RWPE2 (cell line): ENCODE data around the gene HHAT.

Source experiments
- ATAC-seq: fragments of 200-7000 bp; cut with Tn5 transposase; 3 replicates; pipeline ENCODE4 v1.9.1; 2021; ENCODE audit warnings: low read depth
- DNase-seq: peaks from one replicate; pipeline ENCODE4 v3.0.0-alpha.2; 2020; ENCODE audit warnings: low spot score
- H3K27ac ChIP-seq: fragments of 450-650 bp; 2 replicates; pipeline ENCODE4 v1.5.1; 2017; ENCODE audit warnings: mild to moderate bottlenecking; ENCODE audit not compliant: poor library complexity, severe bottlenecking
- H3K27me3 ChIP-seq: fragments of 250-450 bp; sonication (Bioruptor Pico); 2 replicates; pipeline ENCODE4 v1.5.1; 2021; ENCODE audit warnings: mild to moderate bottlenecking, moderate library complexity; ENCODE audit not compliant: insufficient read depth, poor library complexity, severe bottlenecking
- H3K36me3 ChIP-seq: fragments of 250-450 bp; sonication (Bioruptor Pico); 2 replicates; pipeline ENCODE4 v1.5.1; 2020; ENCODE audit warnings: low read depth, mild to moderate bottlenecking, moderate library complexity
- H3K4me1 ChIP-seq: fragments of 250-450 bp; sonication (Bioruptor Pico); 2 replicates; pipeline ENCODE4 v1.5.1; 2021; ENCODE audit warnings: mild to moderate bottlenecking, moderate library complexity; ENCODE audit not compliant: insufficient read depth, poor library complexity, severe bottlenecking
- H3K4me3 ChIP-seq: fragments of 250-450 bp; sonication (Bioruptor Pico); 2 replicates; pipeline ENCODE4 v1.5.1; 2021; ENCODE audit warnings: mild to moderate bottlenecking, moderate library complexity; ENCODE audit not compliant: severe bottlenecking
- H3K9me3 ChIP-seq: fragments of 250-450 bp; sonication (Bioruptor Pico); 2 replicates; pipeline ENCODE4 v1.5.1; 2021; ENCODE audit warnings: mild to moderate bottlenecking, moderate library complexity; ENCODE audit not compliant: severe bottlenecking
- CTCF ChIP-seq: fragments of 450-650 bp; IDR thresholded peaks from one replicate; pipeline ENCODE4 v1.5.1; 2017; ENCODE audit warnings: mild to moderate bottlenecking, moderate library complexity; ENCODE audit not compliant: poor library complexity, severe bottlenecking

Gene HHAT

DNA sequence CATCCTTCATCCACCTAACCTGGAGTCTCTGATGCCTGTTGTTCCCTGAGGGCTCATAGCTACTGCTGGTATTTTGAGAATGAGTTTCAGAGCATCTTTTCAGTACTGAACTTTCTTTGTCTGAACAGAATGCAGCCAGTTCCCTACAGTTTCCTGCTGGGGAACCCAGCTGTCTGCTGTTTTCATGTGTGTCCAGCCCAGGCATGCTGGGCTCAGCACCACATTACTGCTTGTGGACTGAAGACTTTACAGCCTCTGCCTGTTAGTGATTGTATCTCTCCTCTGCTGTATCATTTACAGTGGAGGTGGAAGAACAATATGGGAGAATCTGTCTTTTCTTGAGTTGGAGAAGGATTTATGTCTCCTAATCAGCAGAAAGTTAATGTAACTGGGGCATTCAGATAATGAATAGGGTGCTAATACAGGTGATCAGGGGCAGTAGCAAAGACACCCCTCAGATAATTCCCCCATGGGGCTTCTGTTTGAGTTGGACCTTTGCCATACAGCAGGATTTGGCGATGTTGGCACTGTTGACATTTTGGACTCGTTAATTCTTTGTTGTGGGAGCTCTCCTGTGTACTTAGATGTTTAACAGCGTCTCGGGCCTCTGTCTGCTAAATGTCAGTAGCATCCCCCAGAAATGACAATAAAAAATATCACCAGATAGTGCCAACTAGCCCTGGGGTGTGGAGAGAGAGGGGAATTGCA, 207.7 kb downstream of the HHAT start:
- no peak for ATAC-seq
- TF ChIP-seq CTCF, result no peak
- Histone ChIP-seq H3K9me3 (no peaks in the 10 kb centered on the region), H3K27me3 (no peaks in the 10 kb centered on the region), H3K36me3 (no peaks in the 10 kb centered on the region), H3K4me1 (no peaks in the 10 kb centered on the region), H3K4me3 (no peak overlapping the region), H3K27ac (no peak overlapping the region)
- no peak for DNase-seq

DNA sequence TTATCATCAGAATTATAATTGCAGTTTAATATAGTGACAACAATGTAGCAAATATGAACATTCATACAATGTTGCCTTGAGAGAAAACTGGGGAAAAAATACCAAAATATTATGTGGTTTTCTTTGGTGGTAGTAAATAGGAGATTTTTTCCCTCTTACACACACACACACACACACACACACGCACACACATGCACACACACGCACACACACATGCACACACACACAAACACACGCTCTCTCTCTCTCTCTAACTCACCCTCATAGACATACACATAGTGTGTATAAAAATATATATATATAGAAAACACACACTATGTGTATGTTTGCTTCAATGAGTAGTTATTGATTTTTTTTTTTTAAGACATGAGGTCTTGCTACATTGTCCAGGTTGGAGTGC, 211.6 kb downstream of the HHAT start:
- ATAC-seq, result no peak
- no peak for TF ChIP-seq CTCF

DNA sequence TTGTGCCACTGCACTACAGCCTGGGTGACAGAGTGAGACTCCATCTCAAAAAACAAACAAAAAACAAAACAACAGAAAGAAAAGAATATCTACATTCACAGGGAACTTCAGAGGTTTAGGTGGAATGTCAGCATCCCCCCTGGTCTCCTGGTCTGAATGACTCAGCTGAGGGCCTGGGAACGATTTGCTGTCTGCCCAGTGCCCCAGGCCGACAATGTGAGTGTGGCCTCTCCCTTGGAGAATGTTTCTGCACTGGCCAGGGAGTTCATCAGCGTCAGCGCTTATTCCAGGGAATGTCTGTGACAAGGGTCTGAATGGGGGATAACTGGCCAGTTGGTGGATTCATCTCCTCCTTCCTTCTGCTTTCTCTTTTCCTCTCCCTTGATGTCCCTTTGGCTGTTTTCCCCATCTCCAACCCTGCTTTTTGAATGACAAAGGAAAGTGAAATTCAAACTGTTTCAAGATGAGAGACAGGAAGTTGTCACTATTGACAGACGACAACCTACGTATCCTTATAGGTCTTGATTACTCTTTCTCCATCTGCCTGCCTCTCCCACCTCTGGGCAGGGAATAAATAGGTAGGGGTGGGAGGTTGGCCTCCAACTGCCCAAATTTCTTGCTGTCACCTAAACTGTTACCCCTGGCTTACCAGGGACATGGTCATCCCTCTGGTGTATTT, 213.1 kb downstream of the HHAT start:
- no peak for ATAC-seq
- Histone ChIP-seq H3K4me3 (no peak overlapping the region), H3K27me3 (no peaks in the 10 kb centered on the region), H3K9me3 (no peaks in the 10 kb centered on the region), H3K36me3 (no peaks in the 10 kb centered on the region), H3K4me1 (no peaks in the 10 kb centered on the region), H3K27ac (no peak overlapping the region)
- DNase-seq, result no peak
- no peak for TF ChIP-seq CTCF

More for the DNA sequence above, 211.6 kb downstream of the HHAT start:
- Histone ChIP-seq H3K27ac (no peak overlapping the region), H3K9me3 (no peaks in the 10 kb centered on the region), H3K4me1 (no peaks in the 10 kb centered on the region), H3K27me3 (no peaks in the 10 kb centered on the region), H3K36me3 (no peaks in the 10 kb centered on the region), H3K4me3 (no peak overlapping the region)
- DNase-seq, result no peak

GRCh38 chr1:210551899-210552298, 223.2 kb downstream of the HHAT start:
- Histone ChIP-seq H3K27ac (no peak overlapping the region), H3K27me3 (no peaks in the 10 kb centered on the region), H3K9me3 (no peaks in the 10 kb centered on the region), H3K36me3 (no peaks in the 10 kb centered on the region), H3K4me1 (no peaks in the 10 kb centered on the region), H3K4me3 (no peak overlapping the region)
- DNase-seq (no peak), ATAC-seq (no peak)
- no peak for TF ChIP-seq CTCF

DNA sequence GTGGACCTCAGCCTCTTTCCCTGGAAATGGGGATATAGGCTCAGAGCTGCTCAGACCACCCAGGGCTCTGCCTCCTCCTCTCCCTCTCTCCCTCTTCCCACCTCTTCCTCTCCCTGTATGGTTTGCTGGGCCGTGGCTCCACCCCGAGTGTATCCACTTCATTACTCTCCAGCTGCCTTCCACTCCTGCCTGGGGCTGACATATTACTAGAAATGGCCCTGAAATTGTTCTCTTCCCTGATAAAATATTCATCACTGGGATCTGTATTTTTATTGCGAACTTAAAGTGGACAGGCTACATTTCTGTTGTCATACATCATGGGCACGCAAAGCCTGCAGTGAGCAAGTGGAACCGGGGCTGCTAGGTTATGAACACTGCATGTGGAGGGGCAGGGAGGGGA, 225.0 kb downstream of the HHAT start:
- Histone ChIP-seq H3K4me1 (no peaks in the 10 kb centered on the region), H3K9me3 (no peaks in the 10 kb centered on the region), H3K27ac (no peak overlapping the region), H3K36me3 (no peaks in the 10 kb centered on the region), H3K27me3 (no peaks in the 10 kb centered on the region), H3K4me3 (no peak overlapping the region)
- TF ChIP-seq CTCF, result no peak
- no peak for DNase-seq
- ATAC-seq, result no peak
